ENCODE data around the gene FLT4. TPM values are rescaled to one million over a fixed set of nuclear protein-coding genes. Genes with fewer than 3 reads are reported as not detected.

FLT4 gene
- total and polyA plus RNA-seq, 4 donors, result 12.6 to 42.1 (median 25.3) TPM

- TF ChIP-seq, protein P1, sequence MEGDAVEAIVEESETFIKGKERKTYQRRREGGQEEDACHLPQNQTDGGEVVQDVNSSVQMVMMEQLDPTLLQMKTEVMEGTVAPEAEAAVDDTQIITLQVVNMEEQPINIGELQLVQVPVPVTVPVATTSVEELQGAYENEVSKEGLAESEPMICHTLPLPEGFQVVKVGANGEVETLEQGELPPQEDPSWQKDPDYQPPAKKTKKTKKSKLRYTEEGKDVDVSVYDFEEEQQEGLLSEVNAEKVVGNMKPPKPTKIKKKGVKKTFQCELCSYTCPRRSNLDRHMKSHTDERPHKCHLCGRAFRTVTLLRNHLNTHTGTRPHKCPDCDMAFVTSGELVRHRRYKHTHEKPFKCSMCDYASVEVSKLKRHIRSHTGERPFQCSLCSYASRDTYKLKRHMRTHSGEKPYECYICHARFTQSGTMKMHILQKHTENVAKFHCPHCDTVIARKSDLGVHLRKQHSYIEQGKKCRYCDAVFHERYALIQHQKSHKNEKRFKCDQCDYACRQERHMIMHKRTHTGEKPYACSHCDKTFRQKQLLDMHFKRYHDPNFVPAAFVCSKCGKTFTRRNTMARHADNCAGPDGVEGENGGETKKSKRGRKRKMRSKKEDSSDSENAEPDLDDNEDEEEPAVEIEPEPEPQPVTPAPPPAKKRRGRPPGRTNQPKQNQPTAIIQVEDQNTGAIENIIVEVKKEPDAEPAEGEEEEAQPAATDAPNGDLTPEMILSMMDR (IDR thresholded peaks at IDR 0.05; ENCODE audit: control extremely low read depth, extremely low read depth), result no peak
- no peak for ATAC-seq (ENCODE audit: insufficient read depth, low FRiP score)
- H3K27me3 ChIP-seq (ENCODE audit: control insufficient read depth in 3 of 3, insufficient read depth in 3 of 3, low read length in 2 of 3), result no peaks in the 10 kb centered on the region
- H3K36me3 ChIP-seq (ENCODE audit: control insufficient read depth in 4 of 4, insufficient read depth in 4 of 4, low read length in 4 of 4), result peaks cover 0 to 15% (median 0%) of the 10 kb centered on the region in 4 donors
- WGBS, 2 donors, result 81 to 90% methylated on average over 19 of the region's 19 CpGs
- no peak overlapping the region for H3K4me3 ChIP-seq
- H3K9ac ChIP-seq (ENCODE audit: insufficient read depth in 1 of 2, low read length in 2 of 2), result no peak overlapping the region
- no peak overlapping the region for H3K27ac ChIP-seq (ENCODE audit: low read depth in 1 of 2, low read length in 1 of 2)
- no peak for DNase-seq
- H3K9me3 ChIP-seq (ENCODE audit: control insufficient read depth in 4 of 4, insufficient read depth in 3 of 4, low read length in 3 of 4), result peaks cover 0 to 3% (median 0%) of the 10 kb centered on the region in 4 donors
- H3K4me1 ChIP-seq (ENCODE audit: control insufficient read depth in 5 of 5, insufficient read depth in 5 of 5, low read length in 5 of 5), result no peaks in the 10 kb centered on the region
These were observed 36.1 kb downstream of the FLT4 start for GRCh38 chr5:180613188-180613813.

- no peak overlapping the region for H3K9ac ChIP-seq (ENCODE audit: insufficient read depth in 1 of 2, low read length in 2 of 2)
- TF ChIP-seq, protein P1 (IDR thresholded peaks at IDR 0.05; ENCODE audit: control extremely low read depth, extremely low read depth), result no peak
- WGBS, 2 donors, result 88 to 94% methylated on average over 15 of the region's 15 CpGs
- DNase-seq (no peak), ATAC-seq (ENCODE audit: insufficient read depth, low FRiP score) (no peak)
- peaks cover 0 to 15% (median 0%) of the 10 kb centered on the region in 4 donors for H3K36me3 ChIP-seq (ENCODE audit: control insufficient read depth in 4 of 4, insufficient read depth in 4 of 4, low read length in 4 of 4)
- H3K4me3 ChIP-seq, result no peak overlapping the region
- no peaks in the 10 kb centered on the region for H3K4me1 ChIP-seq (ENCODE audit: control insufficient read depth in 5 of 5, insufficient read depth in 5 of 5, low read length in 5 of 5)
- peaks cover 0 to 3% (median 0%) of the 10 kb centered on the region in 4 donors for H3K9me3 ChIP-seq (ENCODE audit: control insufficient read depth in 4 of 4, insufficient read depth in 3 of 4, low read length in 3 of 4)
- no peaks in the 10 kb centered on the region for H3K27me3 ChIP-seq (ENCODE audit: control insufficient read depth in 3 of 3, insufficient read depth in 3 of 3, low read length in 2 of 3)
- H3K27ac ChIP-seq (ENCODE audit: low read depth in 1 of 2, low read length in 1 of 2), result no peak overlapping the region
These were observed 36.7 kb downstream of the FLT4 start for GRCh38 chr5:180612683-180613082.

DNA sequence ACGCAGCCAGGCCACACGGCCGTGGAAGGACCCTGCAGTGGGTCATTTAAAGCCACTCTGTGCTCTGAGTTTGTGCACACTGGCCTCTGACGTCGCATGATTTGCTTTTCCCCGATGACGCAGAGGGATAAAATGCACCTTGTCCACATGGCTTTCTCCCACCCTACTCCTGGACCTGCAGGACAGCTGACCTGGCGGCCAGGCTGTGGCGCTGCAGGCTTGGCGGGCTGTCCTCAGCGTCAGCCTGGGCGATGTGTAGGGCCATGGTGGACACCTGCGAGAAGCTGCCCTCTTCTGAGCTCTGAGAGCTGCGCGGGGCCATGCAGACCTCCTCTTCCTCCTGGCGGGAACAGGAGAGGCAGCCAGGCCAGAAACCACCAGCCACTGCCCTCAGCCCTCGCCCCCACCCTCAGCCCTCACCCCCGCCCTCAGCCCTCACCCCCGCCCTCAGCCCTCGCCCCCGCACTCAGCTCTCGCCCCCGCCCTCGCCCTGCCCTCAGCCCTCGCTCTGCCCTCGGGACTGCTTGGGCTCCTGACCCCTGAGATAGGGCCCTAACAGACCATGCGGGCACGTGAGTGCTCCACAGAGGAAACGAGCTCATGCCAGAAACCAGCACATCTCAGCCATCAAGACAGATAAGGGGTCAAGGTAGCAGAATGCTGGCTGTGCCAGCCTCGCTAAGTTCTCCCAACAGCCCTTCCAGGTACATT is 38.1 kb downstream of the FLT4 start:
- 89 to 90% methylated on average over 23 to 30 of the region's 30 CpGs for WGBS, 2 donors
- no peak for DNase-seq

More for the DNA sequence above, 38.1 kb downstream of the FLT4 start:
- H3K27me3 ChIP-seq (ENCODE audit: control insufficient read depth in 3 of 3, insufficient read depth in 3 of 3, low read length in 2 of 3), result no peaks in the 10 kb centered on the region
- no peaks in the 10 kb centered on the region for H3K4me1 ChIP-seq (ENCODE audit: control insufficient read depth in 5 of 5, insufficient read depth in 5 of 5, low read length in 5 of 5)
- H3K4me3 ChIP-seq, result no peak overlapping the region
- no peak overlapping the region for H3K27ac ChIP-seq (ENCODE audit: low read depth in 1 of 2, low read length in 1 of 2)
- TF ChIP-seq, protein P1 (IDR thresholded peaks at IDR 0.05; ENCODE audit: control extremely low read depth, extremely low read depth), result no peak
- ATAC-seq (ENCODE audit: insufficient read depth, low FRiP score), result no peak
- peaks cover 0 to 3% (median 0%) of the 10 kb centered on the region in 4 donors for H3K9me3 ChIP-seq (ENCODE audit: control insufficient read depth in 4 of 4, insufficient read depth in 3 of 4, low read length in 3 of 4)
- H3K36me3 ChIP-seq (ENCODE audit: control insufficient read depth in 4 of 4, insufficient read depth in 4 of 4, low read length in 4 of 4), result peaks cover 0 to 11% (median 0%) of the 10 kb centered on the region in 4 donors
- H3K9ac ChIP-seq (ENCODE audit: insufficient read depth in 1 of 2, low read length in 2 of 2), result no peak overlapping the region
